Measurements from ENCODE around the gene ARHGAP6.
"Not testable (repeated sequence)": the region's sequence is repeated elsewhere in the genome, so short reads cannot be mapped to it uniquely, and the experiment has no call there.

The ARHGAP6 gene

GRCh38 chrX:11509786-11510185 lies 155.9 kb downstream of the ARHGAP6 start:
- DNase-seq = no peak

- no peak for DNase-seq
These were observed 161.5 kb downstream of the ARHGAP6 start for GRCh38 chrX:11504234-11504633.

GRCh38 chrX:11499076-11500044 lies 166.4 kb downstream of the ARHGAP6 start:
- no peak for DNase-seq

GRCh38 chrX:11491375-11491774 lies 174.3 kb downstream of the ARHGAP6 start:
- DNase-seq = not testable (repeated sequence)

GRCh38 chrX:11484290-11484689 lies 181.4 kb downstream of the ARHGAP6 start:
- no peak for DNase-seq

GRCh38 chrX:11481035-11481434 lies 184.7 kb downstream of the ARHGAP6 start:
- DNase-seq = no peak

GRCh38 chrX:11480626-11481025 lies 185.1 kb downstream of the ARHGAP6 start:
- DNase-seq = no peak

- no peak for DNase-seq
These were observed 186.8 kb downstream of the ARHGAP6 start for GRCh38 chrX:11478911-11479310.

- DNase-seq = no peak
These were observed 187.7 kb downstream of the ARHGAP6 start for GRCh38 chrX:11478026-11478425.

- DNase-seq = no peak
These were observed 191.1 kb downstream of the ARHGAP6 start for GRCh38 chrX:11474576-11474975.

GRCh38 chrX:11474021-11474420 lies 191.7 kb downstream of the ARHGAP6 start:
- no peak for DNase-seq

GRCh38 chrX:11472879-11473278 lies 192.8 kb downstream of the ARHGAP6 start:
- DNase-seq = no peak

- no peak for DNase-seq
These were observed 193.3 kb downstream of the ARHGAP6 start for GRCh38 chrX:11472381-11472780.

- no peak for DNase-seq
These were observed 195.3 kb downstream of the ARHGAP6 start for GRCh38 chrX:11470250-11470974.

- DNase-seq = no peak
These were observed 199.9 kb downstream of the ARHGAP6 start for GRCh38 chrX:11465648-11466411.

GRCh38 chrX:11464836-11465463 lies 200.8 kb downstream of the ARHGAP6 start:
- DNase-seq = no peak

GRCh38 chrX:11464380-11464779 lies 201.3 kb downstream of the ARHGAP6 start:
- no peak for DNase-seq

- DNase-seq = no peak
These were observed 203.1 kb downstream of the ARHGAP6 start for GRCh38 chrX:11462648-11463047.

GRCh38 chrX:11462136-11462535 lies 203.6 kb downstream of the ARHGAP6 start:
- DNase-seq = no peak

- DNase-seq = no peak
These were observed 204.3 kb downstream of the ARHGAP6 start for GRCh38 chrX:11461201-11462001.

- DNase-seq = no peak
These were observed 205.4 kb downstream of the ARHGAP6 start for GRCh38 chrX:11460347-11460746.

GRCh38 chrX:11458170-11458569 lies 207.6 kb downstream of the ARHGAP6 start:
- DNase-seq = no peak

All from cerebellar nuclear complex (tissue), 1 donor.